Measurements from ENCODE around the gene ZSCAN2.

ZSCAN2 gene

GRCh38 chr15:84647726-84648125 lies 46.9 kb downstream of the ZSCAN2 start:
- H3K36me3 ChIP-seq, result peaks cover 76% of the 10 kb centered on the region
- H3K4me3 ChIP-seq (ENCODE audit: low read depth in 1 of 2, low read length in 1 of 2), result no peak overlapping the region
- H3K27ac ChIP-seq, result no peak overlapping the region

GRCh38 chr15:84648539-84648938 lies 47.7 kb downstream of the ZSCAN2 start:
- Histone ChIP-seq H3K4me1 (ENCODE audit: control insufficient read depth in 1 of 2, insufficient read depth in 1 of 2, low read depth in 1 of 2, low read length in 1 of 2) (peaks cover 4 to 5% of the 10 kb centered on the region in 2 experiments), H3K27ac (no peak overlapping the region), H3K36me3 (peaks cover 68% of the 10 kb centered on the region), H3K27me3 (no peaks in the 10 kb centered on the region), H3K4me3 (ENCODE audit: low read depth in 1 of 2, low read length in 1 of 2) (no peak overlapping the region), H3K9me3 (no peaks in the 10 kb centered on the region)
- TF ChIP-seq CTCF (IDR thresholded peaks at IDR 0.05), result no peak

More at GRCh38 chr15:84647726-84648125, 46.9 kb downstream of the ZSCAN2 start:
- no peaks in the 10 kb centered on the region for H3K27me3 ChIP-seq
- no peak for TF ChIP-seq CTCF (IDR thresholded peaks at IDR 0.05)
- H3K9me3 ChIP-seq, result no peaks in the 10 kb centered on the region
- H3K4me1 ChIP-seq (ENCODE audit: control insufficient read depth in 1 of 2, insufficient read depth in 1 of 2, low read depth in 1 of 2, low read length in 1 of 2), result no peaks in the 10 kb centered on the region

- Histone ChIP-seq H3K27me3 (no peaks in the 10 kb centered on the region), H3K27ac (no peak overlapping the region), H3K9me3 (no peaks in the 10 kb centered on the region), H3K4me3 (ENCODE audit: low read depth in 1 of 2, low read length in 1 of 2) (no peak overlapping the region), H3K4me1 (ENCODE audit: control insufficient read depth in 1 of 2, insufficient read depth in 1 of 2, low read depth in 1 of 2, low read length in 1 of 2) (peaks cover 12 to 16% of the 10 kb centered on the region in 2 experiments), H3K36me3 (peaks cover 57% of the 10 kb centered on the region)
- TF ChIP-seq CTCF (IDR thresholded peaks at IDR 0.05), result no peak
These were observed 48.9 kb downstream of the ZSCAN2 start for GRCh38 chr15:84649706-84650105.

DNA sequence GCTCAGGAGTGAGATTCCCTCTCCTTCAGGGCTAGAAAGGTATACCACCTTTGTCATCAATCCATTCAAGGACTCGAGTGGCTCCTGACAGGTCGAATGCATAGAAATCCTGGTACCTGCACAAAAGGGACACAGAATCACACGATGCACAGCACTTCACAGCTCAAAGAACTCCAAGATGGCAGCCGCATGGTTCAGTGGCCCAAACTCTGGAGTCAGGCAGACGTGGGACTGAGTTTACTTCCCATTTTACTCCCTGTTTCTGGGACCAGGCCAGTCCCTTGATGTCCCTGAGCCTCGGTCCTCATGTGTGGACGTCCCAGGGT lies 52.7 kb downstream of the ZSCAN2 start:
- Histone ChIP-seq H3K27me3 (peaks cover 14% of the 10 kb centered on the region), H3K27ac (peak overlapping the region; percentile 88), H3K4me3 (ENCODE audit: low read depth in 1 of 2, low read length in 1 of 2) (peak overlapping the region; percentile 91 to 98), H3K4me1 (ENCODE audit: control insufficient read depth in 1 of 2, insufficient read depth in 1 of 2, low read depth in 1 of 2, low read length in 1 of 2) (peaks cover 30 to 36% of the 10 kb centered on the region in 2 experiments), H3K36me3 (peaks cover 19% of the 10 kb centered on the region), H3K9me3 (no peaks in the 10 kb centered on the region)
- TF ChIP-seq CTCF (IDR thresholded peaks at IDR 0.05), result no peak

DNA sequence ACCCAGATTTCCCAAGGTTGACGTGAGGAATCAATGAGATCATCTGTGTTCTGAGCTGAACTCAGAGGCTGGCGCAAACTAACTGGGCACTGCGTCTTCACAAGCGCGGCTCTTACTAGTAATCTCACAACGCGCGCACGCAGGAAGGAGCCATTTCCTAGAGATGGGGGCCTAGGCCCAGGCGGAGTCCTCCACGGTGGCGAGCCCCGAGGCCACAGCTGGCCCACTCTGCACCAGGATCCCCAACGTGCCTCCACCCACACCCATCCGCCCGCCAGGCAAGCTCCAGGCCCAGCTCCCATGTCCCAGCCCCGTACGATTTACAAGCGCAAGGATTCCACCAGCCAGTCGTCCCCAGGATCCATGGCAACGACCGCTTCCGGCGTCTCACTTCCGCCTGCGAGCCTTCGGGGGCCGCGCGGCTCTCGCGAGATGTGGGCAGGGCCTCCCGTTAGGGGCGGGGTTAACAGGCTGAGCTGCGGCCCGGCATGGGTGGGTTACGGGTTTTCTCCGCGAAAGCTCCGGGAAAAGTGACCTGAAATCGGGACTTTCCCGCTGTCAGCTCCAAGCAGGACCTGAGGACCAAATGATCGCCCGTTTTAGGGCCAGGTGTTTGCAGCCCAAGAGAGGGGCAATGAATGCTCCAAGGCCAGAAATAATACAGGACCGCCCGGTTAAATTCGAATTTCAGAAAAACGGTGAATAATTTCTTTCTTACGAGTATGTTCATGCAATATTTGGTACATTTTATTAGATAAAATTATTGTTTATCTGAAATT lies 53.3 kb downstream of the ZSCAN2 start, which contains the start of gene WDR73:
TSS of gene WDR73 (minus strand) at position 374 of the 779 bp plus-strand sequence. CDS start at position 365, 9 bp downstream.
- H3K36me3 ChIP-seq, result peaks cover 19% of the 10 kb centered on the region
- no peak for TF ChIP-seq CTCF (IDR thresholded peaks at IDR 0.05)
- peak within 1 kb of the TSS; percentile 88 for H3K27ac ChIP-seq
- no peaks in the 10 kb centered on the region for H3K9me3 ChIP-seq
- peaks cover 14% of the 10 kb centered on the region for H3K27me3 ChIP-seq
- peaks cover 31 to 36% of the 10 kb centered on the region in 2 experiments for H3K4me1 ChIP-seq (ENCODE audit: control insufficient read depth in 1 of 2, insufficient read depth in 1 of 2, low read depth in 1 of 2, low read length in 1 of 2)
- H3K4me3 ChIP-seq (ENCODE audit: low read depth in 1 of 2, low read length in 1 of 2), result peak within 1 kb of the TSS; percentile 91 to 98

Data from neutrophil (primary cell).